Lower leg skin (tissue), 4 donors: Measurements from ENCODE around the gene CSGALNACT2. TPM values are rescaled to one million over a fixed set of nuclear protein-coding genes. Genes with fewer than 3 reads are reported as not detected.
A peak's percentile ranks its signal among the peaks of the same experiment; 100 is the strongest.

Experiments used
- DNase-seq, 2 donors: peaks; one replicate each; pipeline ENCODE4 v3.0.0-alpha.2; 2019; ENCODE audit warnings: low spot score in 2 of 2
- H3K4me3 ChIP-seq: fragments of 200-600 bp; sonication (generic); 2 replicates; pipeline ENCODE4 v1.5.1; 2017; ENCODE audit warnings: mild to moderate bottlenecking, low read depth; ENCODE audit not compliant: poor library complexity, severe bottlenecking
- CTCF ChIP-seq, 3 donors: fragments of 450-650 bp; IDR thresholded peaks; one replicate each; pipeline ENCODE4 v1.5.1; 2016; ENCODE audit warnings: antibody characterized with exemption in 3 of 3, mild to moderate bottlenecking in 3 of 3, moderate library complexity in 2 of 3
- POLR2A ChIP-seq, 2 donors: fragments of 450-650 bp; IDR thresholded peaks; one replicate each; pipeline ENCODE4 v1.6.1; 2016 to 2017; ENCODE audit warnings: antibody characterized with exemption in 2 of 2, mild to moderate bottlenecking in 1 of 2, moderate library complexity in 1 of 2
- WGBS, 2 donors: methylation state at CpG; one replicate each; pipeline ENCODE4 v1.1.5; 2018; 5-methylcytosine and 5-hydroxymethylcytosine counted together
- intact Hi-C: fragments of 100-400 bp; cut with DNase I; formaldehyde crosslinking; loops from one replicate; pipeline ENCODE4 v1.15.0; 2023; ENCODE audit warnings: low total_unique reads
- total RNA-seq, 4 donors: library from RNA; depleted of rRNA; stranded (reverse); fragments of >200 nt; gene quantifications; one replicate each; pipeline ENCODE4 v1.1.0, GENCODE V29; 2016

The CSGALNACT2 gene
- total RNA-seq, 4 donors from 2014 or later = 12.9 to 16.7 (median 15.4) TPM

- peak; percentile 47 to 93 for DNase-seq
- H3K4me3 ChIP-seq = peak overlapping the region; percentile 37
- intact Hi-C loops = loop anchor here (5.0 to 10.0 kb wide), 2 partner anchors 238 to 351 kb away; no protein-coding TSS in a partner anchor
- TF ChIP-seq POLR2A (IDR thresholded peaks at IDR 0.05) (no peak), CTCF (IDR thresholded peaks at IDR 0.05) (peak in 1 of 3 donors; percentile 98)
- WGBS, 2 donors = 4 to 8% methylated on average over 28 to 43 of the region's 71 CpGs
These were observed 32.9 kb upstream of the CSGALNACT2 start for GRCh38 chr10:43105102-43105955.

- no peak overlapping the region for H3K4me3 ChIP-seq
- intact Hi-C loops = loop anchor here (5.0 to 10.0 kb wide), 2 partner anchors 239 to 351 kb away; no protein-coding TSS in a partner anchor
- no peak for DNase-seq
- WGBS, 2 donors = 67 to 82% methylated on average over 3 to 6 of the region's 7 CpGs
- TF ChIP-seq POLR2A (IDR thresholded peaks at IDR 0.05) (no peak), CTCF (IDR thresholded peaks at IDR 0.05) (no peak)
These were observed 32.4 kb upstream of the CSGALNACT2 start for GRCh38 chr10:43105956-43106229.

- TF ChIP-seq POLR2A (IDR thresholded peaks at IDR 0.05) = no peak
- no peak for TF ChIP-seq CTCF (IDR thresholded peaks at IDR 0.05)
- 85 to 93% methylated on average over 25 to 26 of the region's 28 CpGs for WGBS, 2 donors
- H3K4me3 ChIP-seq = no peak overlapping the region
- intact Hi-C loops = loop anchor here (5.0 to 10.0 kb wide), 2 partner anchors 239 to 352 kb away; no protein-coding TSS in a partner anchor
- DNase-seq = no peak
These were observed 31.8 kb upstream of the CSGALNACT2 start for GRCh38 chr10:43106256-43107091.

- no peak for TF ChIP-seq CTCF (IDR thresholded peaks at IDR 0.05)
- TF ChIP-seq POLR2A (IDR thresholded peaks at IDR 0.05) = no peak
- WGBS, 2 donors = 93% methylated on average over 12 of the region's 12 CpGs
- intact Hi-C loops = loop anchor here (5.0 to 10.0 kb wide), 2 partner anchors 242 to 354 kb away; no protein-coding TSS in a partner anchor
- DNase-seq = no peak
- no peak overlapping the region for H3K4me3 ChIP-seq
These were observed 29.3 kb upstream of the CSGALNACT2 start for GRCh38 chr10:43108951-43109350.

GRCh38 chr10:43109671-43110249 lies 28.5 kb upstream of the CSGALNACT2 start:
- WGBS, 2 donors = 39 to 60% methylated on average over 20 of the region's 20 CpGs
- intact Hi-C loops = loop anchor here (5.0 to 10.0 kb wide), 2 partner anchors 242 to 355 kb away; no protein-coding TSS in a partner anchor
- DNase-seq = no peak
- TF ChIP-seq CTCF (IDR thresholded peaks at IDR 0.05) (no peak), POLR2A (IDR thresholded peaks at IDR 0.05) (no peak)
- H3K4me3 ChIP-seq = no peak overlapping the region
